ENCODE data around the gene MPL.

Gene MPL

GRCh38 chr1:43367026-43367903 lies 29.6 kb downstream of the MPL start (continued):
- TF ChIP-seq ZBTB20 (tag by site-specific recombination; IDR thresholded peaks at IDR 0.05) (peak; percentile 83), YY1 (tag by site-specific recombination; IDR thresholded peaks at IDR 0.05) (no peak), ZNF629 (tag by site-specific recombination; IDR thresholded peaks at IDR 0.05) (no peak), ZNF23 (tag by site-specific recombination; IDR thresholded peaks at IDR 0.05; ENCODE audit: borderline replicate concordance) (no peak), ZSCAN4 (tag by site-specific recombination; IDR thresholded peaks at IDR 0.05) (no peak), MZF1 (tag by site-specific recombination; IDR thresholded peaks at IDR 0.05; ENCODE audit: borderline replicate concordance) (no peak), ZNF843 (tag by site-specific recombination; IDR thresholded peaks at IDR 0.05) (no peak), SP2 (tag by site-specific recombination; IDR thresholded peaks at IDR 0.05) (peak; percentile 70), ZNF423 (tag by site-specific recombination; IDR thresholded peaks at IDR 0.05) (peak; percentile 62), SP7 (tag by site-specific recombination; IDR thresholded peaks at IDR 0.05) (no peak), ZNF776 (tag by site-specific recombination; IDR thresholded peaks at IDR 0.05; ENCODE audit: borderline replicate concordance) (no peak)
- TF ChIP-seq, protein P1, sequence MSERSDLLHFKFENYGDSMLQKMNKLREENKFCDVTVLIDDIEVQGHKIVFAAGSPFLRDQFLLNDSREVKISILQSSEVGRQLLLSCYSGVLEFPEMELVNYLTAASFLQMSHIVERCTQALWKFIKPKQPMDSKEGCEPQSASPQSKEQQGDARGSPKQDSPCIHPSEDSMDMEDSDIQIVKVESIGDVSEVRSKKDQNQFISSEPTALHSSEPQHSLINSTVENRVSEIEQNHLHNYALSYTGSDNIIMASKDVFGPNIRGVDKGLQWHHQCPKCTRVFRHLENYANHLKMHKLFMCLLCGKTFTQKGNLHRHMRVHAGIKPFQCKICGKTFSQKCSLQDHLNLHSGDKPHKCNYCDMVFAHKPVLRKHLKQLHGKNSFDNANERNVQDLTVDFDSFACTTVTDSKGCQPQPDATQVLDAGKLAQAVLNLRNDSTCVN (tag by site-specific recombination; optimal IDR thresholded peaks at IDR 0.05) = peak; percentile 30

GRCh38 chr1:43367904-43368645 lies 30.5 kb downstream of the MPL start, which contains the start of gene ELOVL1:
ELOVL1 (minus strand) TSS chr1:43368011; CDS start chr1:43365609, 2,402 bp downstream.
- Histone ChIP-seq H3K9me3 (ENCODE audit: control insufficient read depth, insufficient read depth, low read depth, low read length) (no peaks in the 10 kb centered on the region), H3K27ac (ENCODE audit: extremely low read depth, low read depth, low read length) (peak within 1 kb of the TSS; percentile 92), H3K4me3 (ENCODE audit: low read depth, low read length) (peak within 1 kb of the TSS; percentile 53), H3K4me1 (ENCODE audit: control insufficient read depth, insufficient read depth, low read length) (peaks cover 8% of the 10 kb centered on the region; the same call in 1 of the 2 replicates), H3K36me3 (ENCODE audit: control insufficient read depth in 2 of 2, insufficient read depth in 1 of 2, low read length in 2 of 2) (peaks cover 0 to 29% of the 10 kb centered on the region in 2 experiments; a peak in 1 of 3 replicates)
- CTCF ChIA-PET = interaction anchor here (0.6 to 1.6 kb wide), 9 partner anchors 9 to 1510 kb away, joined by 3 to 8 read pairs (median 3); partner anchors contain the start of gene CDC20
- POLR2A ChIA-PET = interaction anchor here (0.8 to 2.7 kb wide), 10 partner anchors 10 to 79 kb away, joined by 3 to 34 read pairs (median 4); partner anchors contain the start of genes CDC20, MED8 and SZT2
- TF ChIP-seq ZNF37A (tag by site-specific recombination; IDR thresholded peaks at IDR 0.05) (no peak), ZNF248 (tag by site-specific recombination; IDR thresholded peaks at IDR 0.05) (no peak), ZSCAN16 (tag by site-specific recombination; IDR thresholded peaks at IDR 0.05) (no peak), GLI2 (tag by site-specific recombination; IDR thresholded peaks at IDR 0.05; ENCODE audit: borderline replicate concordance, low read depth) (no peak), ZNF677 (tag by site-specific recombination; IDR thresholded peaks at IDR 0.05) (no peak), ZNF488 (tag by site-specific recombination; IDR thresholded peaks at IDR 0.05) (no peak), ZNF280D (tag by site-specific recombination; IDR thresholded peaks at IDR 0.05) (no peak), ZNF513 (tag by site-specific recombination; IDR thresholded peaks at IDR 0.05) (no peak), ZNF776 (tag by site-specific recombination; IDR thresholded peaks at IDR 0.05; ENCODE audit: borderline replicate concordance) (no peak), ZNF76 (tag by site-specific recombination; IDR thresholded peaks at IDR 0.05; ENCODE audit: borderline replicate concordance, low read depth) (peak; percentile 70; the same call in 1 of the 2 replicates), ZNF791 (tag by site-specific recombination; IDR thresholded peaks at IDR 0.05) (no peak), ZNF560 (tag by site-specific recombination; IDR thresholded peaks at IDR 0.05; ENCODE audit: borderline replicate concordance) (no peak), ZNF169 (tag by site-specific recombination; IDR thresholded peaks at IDR 0.05) (no peak), ZNF362 (tag by site-specific recombination; IDR thresholded peaks at IDR 0.05) (no peak)

All from HEK293 (cell line).